Glutamatergic neuron (in vitro differentiated cells): ENCODE results near the gene RSPRY1. TPM values are rescaled to one million over a fixed set of nuclear protein-coding genes. Genes with fewer than 3 reads are reported as not detected.

Source experiments
- DNase-seq: peaks from one replicate; pipeline ENCODE4 v3.0.0; 2022
- H3K27ac Mint-ChIP-seq: one replicate; pipeline ENCODE4 v1.8.0; 2020; ENCODE audit warnings: mild to moderate bottlenecking, mixed read lengths, inconsistent platforms; ENCODE audit not compliant: unreplicated experiment
- H3K27me3 Mint-ChIP-seq: one replicate; pipeline ENCODE4 v1.8.0; 2020; ENCODE audit warnings: mild to moderate bottlenecking, moderate library complexity, mixed read lengths, inconsistent platforms; ENCODE audit not compliant: unreplicated experiment
- H3K36me3 Mint-ChIP-seq: one replicate; pipeline ENCODE4 v1.8.0; 2020; ENCODE audit warnings: mild to moderate bottlenecking, mixed read lengths, inconsistent platforms; ENCODE audit not compliant: unreplicated experiment
- H3K4me1 Mint-ChIP-seq: one replicate; pipeline ENCODE4 v1.8.0; 2020; ENCODE audit warnings: mild to moderate bottlenecking, low read depth, mixed read lengths, inconsistent platforms; ENCODE audit not compliant: unreplicated experiment
- H3K4me3 Mint-ChIP-seq: one replicate; pipeline ENCODE4 v1.8.0; 2020; ENCODE audit warnings: mild to moderate bottlenecking, mixed read lengths, inconsistent platforms; ENCODE audit not compliant: unreplicated experiment
- H3K9me3 Mint-ChIP-seq: one replicate; pipeline ENCODE4 v1.8.0; 2020; ENCODE audit warnings: mild to moderate bottlenecking, moderate library complexity, mixed read lengths, inconsistent platforms; ENCODE audit not compliant: unreplicated experiment
- CTCF ChIP-seq: fragments of 200-600 bp; sonication (generic); IDR thresholded peaks from one replicate; pipeline ENCODE4 v1.5.0; 2021; ENCODE audit not compliant: partially characterized antibody, unreplicated experiment
- total RNA-seq: library from RNA; stranded (reverse); fragmentation: NEBNext Ultra II Directional; extraction: Animal tissue kit (Norgen Biotek cat#: 25700); gene quantifications from one replicate; pipeline ENCODE4 v1.2.1, GENCODE V29; 2021; ENCODE audit not compliant: unreplicated experiment

Gene RSPRY1
- total RNA-seq, 1 donor from 2014 or later, result 70.0 TPM

GRCh38 chr16:57153841-57154240 is 32.3 kb upstream of the RSPRY1 start:
- Mint-ChIP-seq H3K4me3 (no peak overlapping the region), H3K9me3 (no peaks in the 10 kb centered on the region), H3K27ac (no peak overlapping the region), H3K36me3 (peaks cover 11% of the 10 kb centered on the region), H3K27me3 (peaks cover 3% of the 10 kb centered on the region), H3K4me1 (no peaks in the 10 kb centered on the region)
- no peak for DNase-seq
- no peak for TF ChIP-seq CTCF

GRCh38 chr16:57155702-57156350 is 30.3 kb upstream of the RSPRY1 start:
- TF ChIP-seq CTCF, result no peak
- H3K27me3 Mint-ChIP-seq, result no peaks in the 10 kb centered on the region
- H3K4me3 Mint-ChIP-seq, result no peak overlapping the region
- H3K27ac Mint-ChIP-seq, result no peak overlapping the region
- H3K9me3 Mint-ChIP-seq, result no peaks in the 10 kb centered on the region
- peaks cover 11% of the 10 kb centered on the region for H3K36me3 Mint-ChIP-seq
- H3K4me1 Mint-ChIP-seq, result no peaks in the 10 kb centered on the region
- DNase-seq, result no peak

GRCh38 chr16:57156351-57156703 is 29.8 kb upstream of the RSPRY1 start:
- Mint-ChIP-seq H3K36me3 (peaks cover 11% of the 10 kb centered on the region), H3K4me1 (no peaks in the 10 kb centered on the region), H3K4me3 (no peak overlapping the region)

GRCh38 chr16:57157533-57157932 is 28.6 kb upstream of the RSPRY1 start:
- no peak overlapping the region for H3K27ac Mint-ChIP-seq
- H3K9me3 Mint-ChIP-seq, result no peaks in the 10 kb centered on the region
- no peak for DNase-seq
- no peak for TF ChIP-seq CTCF
- peaks cover 9% of the 10 kb centered on the region for H3K36me3 Mint-ChIP-seq
- H3K27me3 Mint-ChIP-seq, result no peaks in the 10 kb centered on the region
- no peaks in the 10 kb centered on the region for H3K4me1 Mint-ChIP-seq
- H3K4me3 Mint-ChIP-seq, result no peak overlapping the region

More at GRCh38 chr16:57156351-57156703, 29.8 kb upstream of the RSPRY1 start:
- no peaks in the 10 kb centered on the region for H3K27me3 Mint-ChIP-seq
- DNase-seq, result no peak
- H3K9me3 Mint-ChIP-seq, result no peaks in the 10 kb centered on the region
- TF ChIP-seq CTCF, result no peak
- H3K27ac Mint-ChIP-seq, result no peak overlapping the region

- H3K4me3 Mint-ChIP-seq, result no peak overlapping the region
- H3K36me3 Mint-ChIP-seq, result peaks cover 4% of the 10 kb centered on the region
- TF ChIP-seq CTCF, result no peak
- no peaks in the 10 kb centered on the region for H3K27me3 Mint-ChIP-seq
- no peaks in the 10 kb centered on the region for H3K4me1 Mint-ChIP-seq
- no peak for DNase-seq
- H3K27ac Mint-ChIP-seq, result no peak overlapping the region
- no peaks in the 10 kb centered on the region for H3K9me3 Mint-ChIP-seq
These were observed 26.7 kb upstream of the RSPRY1 start for GRCh38 chr16:57159447-57159846.
